Stimulated activated CD8-positive, alpha-beta memory T cell treated with anti-CD3 and anti-CD28 coated beads, Interleukin-2, amount 100 ng/mL, for 48 hours (primary cell): Measurements from ENCODE around the gene NEK4.
A peak's percentile ranks its signal among the peaks of the same experiment; 100 is the strongest.

Source experiments
- DNase-seq, 2 donors: peaks; one replicate each; pipeline ENCODE4 v3.0.0-alpha.2; 2020; ENCODE audit warnings: low read depth in 2 of 2

The NEK4 gene

DNA sequence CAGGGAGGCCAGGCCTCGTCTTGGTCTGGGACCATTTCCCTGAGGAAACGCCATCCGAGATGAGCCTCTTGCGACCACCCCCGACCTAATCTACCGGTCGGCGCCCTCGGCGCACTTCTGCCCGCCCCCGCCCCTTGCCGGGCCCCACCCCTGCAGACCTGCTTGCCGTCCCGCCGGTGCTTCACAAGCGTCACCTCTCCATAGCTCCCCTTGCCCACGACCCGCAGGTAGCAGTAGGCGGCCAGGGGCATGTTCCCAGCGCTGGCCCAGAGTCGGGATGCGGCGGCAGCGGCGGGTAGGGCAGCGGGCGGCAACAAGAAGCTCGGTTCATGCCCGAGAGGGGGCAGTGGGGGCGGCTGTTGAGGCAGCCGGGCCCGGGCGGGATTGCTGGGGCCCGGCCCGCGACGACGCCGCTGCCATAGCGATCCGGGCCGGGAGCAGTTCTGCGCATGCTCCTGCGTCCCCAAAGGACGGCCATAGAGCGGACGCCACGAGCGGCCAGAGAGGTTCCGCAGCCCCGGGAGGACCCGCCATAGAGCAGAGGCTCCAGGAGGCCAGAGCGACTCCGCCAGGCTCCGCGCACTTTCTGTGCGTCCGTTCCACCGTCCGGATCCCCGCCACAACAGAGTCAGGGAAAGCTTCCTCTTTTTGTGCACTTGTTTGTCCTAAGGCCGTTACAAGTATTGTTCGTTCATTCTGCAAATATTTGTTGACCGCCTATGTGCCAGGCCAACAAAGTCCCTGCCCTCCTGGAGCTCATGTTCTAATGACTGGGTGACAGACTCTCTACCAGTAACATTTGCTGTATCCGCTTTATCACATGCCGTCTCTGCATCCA lies at the start of gene NEK4:
Gene NEK4 (minus strand): TSS at position 445 of the 838 bp plus-strand sequence. CDS start 194 bp downstream, at position 251.
- peak; percentile 84 to 86 for DNase-seq

DNA sequence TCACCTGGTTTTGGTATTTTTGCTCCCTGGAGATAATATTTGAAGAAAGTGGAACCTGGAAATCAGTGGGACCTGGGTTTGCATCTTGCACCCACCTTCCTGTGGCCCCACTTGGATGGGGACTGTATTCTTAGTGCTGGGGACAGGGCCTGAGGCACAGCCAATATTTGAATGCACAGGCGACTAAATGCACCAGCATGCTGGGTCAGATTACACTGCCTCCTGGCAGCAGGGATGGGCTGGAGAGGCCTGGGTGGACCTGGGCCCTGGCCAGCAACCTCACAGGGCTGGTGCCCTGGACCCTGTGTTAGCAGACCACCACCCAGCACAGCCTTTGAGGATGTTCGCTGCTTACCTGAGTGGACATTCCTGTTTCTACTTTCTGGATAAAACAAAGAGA lies 49.2 kb upstream of the NEK4 start:
- no peak for DNase-seq

DNA sequence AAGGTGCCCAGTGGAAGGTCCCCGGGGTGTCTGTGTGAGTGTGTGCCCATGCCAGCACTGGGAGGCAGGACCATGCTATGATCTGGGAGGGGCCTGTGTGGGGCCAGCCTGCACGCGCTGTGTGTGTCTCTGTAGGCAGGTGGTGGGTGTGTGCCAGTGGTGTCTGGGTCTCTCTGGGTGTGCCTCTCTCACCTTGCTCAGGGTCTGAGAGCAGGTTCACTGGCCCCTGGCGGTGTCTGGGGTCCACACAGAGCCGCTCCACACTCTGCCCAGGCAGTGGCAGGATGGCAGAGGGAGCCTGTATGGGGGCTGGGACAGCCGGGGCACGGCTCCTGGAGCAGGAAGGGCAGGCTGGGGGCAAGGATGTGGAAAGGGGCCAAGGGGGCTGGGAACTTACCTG lies 47.1 kb upstream of the NEK4 start:
- no peak for DNase-seq

DNA sequence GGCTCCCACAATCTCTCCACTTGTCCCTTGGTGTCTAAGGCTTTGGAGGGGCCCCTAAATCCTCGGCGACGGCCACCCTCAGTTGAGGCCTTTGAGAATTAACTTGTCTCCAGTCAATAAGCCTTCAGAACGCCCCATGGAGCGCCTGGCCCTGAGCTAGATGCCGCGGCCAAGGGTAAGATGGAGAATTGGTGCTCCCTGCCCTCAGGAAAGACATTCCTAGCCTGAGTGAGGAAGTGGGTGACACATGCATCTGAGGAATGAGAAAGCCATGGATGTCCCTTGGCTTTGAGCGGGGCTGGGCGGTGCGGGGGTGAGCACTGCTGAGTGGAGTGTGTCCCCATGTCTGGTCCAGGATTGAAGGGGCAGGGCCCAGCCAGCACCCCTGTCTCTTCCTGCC lies 46.5 kb upstream of the NEK4 start:
- no peak for DNase-seq

- no peak for DNase-seq
These were observed 45.9 kb upstream of the NEK4 start for GRCh38 chr3:52816654-52817053.

DNA sequence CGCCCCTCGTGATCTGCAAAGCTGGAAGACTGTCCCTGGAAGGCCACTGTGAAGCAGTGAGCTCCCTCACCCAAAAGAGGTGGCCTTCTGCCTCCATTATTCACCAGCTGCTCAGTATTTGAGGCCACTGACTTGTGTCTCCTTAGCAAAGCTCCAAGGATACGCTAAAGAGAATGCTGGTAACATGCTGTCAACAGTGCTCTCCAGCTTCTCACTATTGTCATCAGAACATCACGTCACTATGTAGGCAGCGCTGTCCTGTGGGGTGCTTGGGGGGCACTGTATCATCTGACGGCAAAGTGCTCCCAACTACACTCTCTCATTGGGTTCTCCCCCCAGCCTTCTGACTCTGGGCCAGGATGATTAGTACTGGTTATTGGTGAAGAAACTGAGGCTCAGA lies 45.5 kb upstream of the NEK4 start:
- no peak for DNase-seq

DNA sequence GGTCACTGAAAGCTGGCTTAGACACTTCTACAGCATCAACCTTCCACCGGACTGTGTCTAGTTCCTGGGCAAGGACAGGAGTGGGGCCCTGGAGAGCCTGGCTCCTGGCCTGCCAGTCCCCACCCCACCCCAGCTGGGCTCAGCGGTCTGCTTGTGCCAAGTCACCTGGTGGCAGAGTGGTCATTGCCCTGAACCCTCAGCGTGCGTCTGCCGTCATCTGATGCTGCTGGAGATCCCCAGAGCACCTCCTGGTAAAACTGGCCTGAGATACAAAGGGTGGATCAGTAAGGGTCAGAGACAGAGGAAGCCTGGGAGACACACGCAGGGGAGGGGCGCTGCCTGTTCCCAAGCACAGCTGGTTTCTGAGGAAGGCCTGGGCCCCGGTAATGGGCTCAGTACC lies 43.1 kb upstream of the NEK4 start:
- no peak for DNase-seq

- no peak for DNase-seq
These were observed 40.8 kb upstream of the NEK4 start for GRCh38 chr3:52811452-52812011.

DNA sequence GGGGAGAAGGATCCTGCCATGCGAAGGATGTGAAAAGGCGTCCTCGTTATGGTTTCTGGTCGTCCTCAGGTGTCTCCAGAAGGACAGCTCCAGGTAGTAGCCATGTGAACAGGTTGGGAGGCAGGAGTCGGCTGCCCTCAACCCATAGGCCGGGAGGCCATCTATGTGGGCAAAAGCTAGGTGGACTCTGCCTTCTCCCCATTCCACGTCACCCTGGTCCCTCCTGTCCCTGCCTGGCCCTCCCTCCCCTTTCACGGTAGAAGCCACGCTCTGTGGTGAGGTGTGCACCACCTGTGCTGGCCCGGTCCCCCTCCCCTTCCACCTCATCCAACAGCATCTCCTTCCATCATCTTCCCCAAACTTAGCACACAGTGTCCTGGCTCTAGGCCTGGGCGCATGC lies 40.2 kb upstream of the NEK4 start:
- no peak for DNase-seq

DNA sequence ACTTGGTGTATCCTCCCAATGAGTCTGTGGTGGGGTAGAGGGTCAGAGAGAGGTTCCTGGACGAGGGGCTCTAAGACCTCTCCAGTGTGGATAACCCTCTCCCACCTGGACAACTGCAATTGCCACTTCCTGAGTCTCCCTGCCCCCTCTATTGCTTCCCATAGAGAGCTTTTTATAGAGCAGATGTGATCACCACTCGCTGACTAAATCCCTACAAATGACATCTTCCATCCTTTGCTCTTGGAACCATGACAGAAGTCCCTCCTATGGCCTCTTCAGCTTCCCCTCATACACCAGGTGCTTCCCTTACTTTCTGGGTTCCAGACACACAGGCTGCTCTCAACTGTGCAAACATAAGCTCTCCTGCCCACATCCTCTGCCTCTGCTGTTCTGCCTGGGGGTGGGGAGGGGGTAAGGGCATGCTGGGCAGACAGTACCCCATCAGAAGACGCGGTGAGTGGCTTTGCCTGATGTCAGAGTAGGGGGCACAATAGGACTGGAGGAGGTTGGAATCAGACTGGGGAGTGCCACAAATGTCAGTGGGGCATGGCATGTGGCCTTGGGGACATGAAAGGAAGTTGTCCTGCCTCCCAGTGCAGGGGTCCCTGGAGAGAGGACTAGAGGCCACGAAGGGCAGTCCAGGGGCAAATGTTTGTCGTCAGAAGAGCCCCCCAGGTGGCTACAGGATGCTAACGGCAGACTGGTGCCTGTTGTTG lies 39.1 kb upstream of the NEK4 start:
- no peak for DNase-seq

- DNase-seq, result no peak
These were observed 38.4 kb upstream of the NEK4 start for GRCh38 chr3:52809149-52809548.

- DNase-seq, result no peak
These were observed 34.7 kb upstream of the NEK4 start for GRCh38 chr3:52805270-52806039.

DNA sequence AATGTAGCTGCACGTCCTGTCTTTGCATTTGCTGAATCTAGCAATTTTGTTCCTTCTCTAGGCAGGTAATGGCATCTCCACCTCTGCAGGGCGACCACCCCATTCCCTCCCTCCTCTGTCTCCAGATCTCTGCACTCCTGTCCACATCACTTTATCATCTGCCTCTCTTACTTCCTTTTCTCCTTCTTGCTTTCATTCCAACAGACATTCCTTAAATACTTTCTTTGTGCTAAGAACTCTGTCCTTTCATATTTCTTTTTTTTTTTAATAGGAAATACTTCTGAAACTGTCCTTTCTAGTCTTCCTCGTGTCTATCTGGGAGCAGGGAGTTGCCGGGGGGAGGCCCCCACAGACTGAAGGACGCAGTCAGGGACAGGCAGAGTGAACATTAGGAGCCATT lies 31.1 kb upstream of the NEK4 start:
- DNase-seq, result no peak

DNA sequence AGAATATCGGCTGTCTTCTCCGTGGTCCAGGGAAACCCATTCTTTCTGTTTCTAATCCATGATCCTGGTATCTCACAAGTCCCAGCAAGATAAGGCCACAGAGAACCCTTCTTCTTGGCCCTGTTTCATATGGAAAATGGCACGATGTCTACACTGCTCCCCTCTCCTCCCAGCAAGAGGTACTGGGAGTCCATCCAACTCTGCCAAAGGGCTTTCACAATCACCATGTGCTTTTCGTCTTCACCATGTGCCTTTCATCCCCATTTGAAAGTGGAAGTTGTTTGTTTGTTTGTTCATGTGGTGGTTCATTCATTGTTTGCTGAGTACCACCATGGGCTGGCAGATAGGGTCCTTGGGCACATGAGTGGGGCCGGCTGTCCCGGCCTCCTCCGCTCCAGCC lies 29.3 kb upstream of the NEK4 start:
- no peak for DNase-seq

DNA sequence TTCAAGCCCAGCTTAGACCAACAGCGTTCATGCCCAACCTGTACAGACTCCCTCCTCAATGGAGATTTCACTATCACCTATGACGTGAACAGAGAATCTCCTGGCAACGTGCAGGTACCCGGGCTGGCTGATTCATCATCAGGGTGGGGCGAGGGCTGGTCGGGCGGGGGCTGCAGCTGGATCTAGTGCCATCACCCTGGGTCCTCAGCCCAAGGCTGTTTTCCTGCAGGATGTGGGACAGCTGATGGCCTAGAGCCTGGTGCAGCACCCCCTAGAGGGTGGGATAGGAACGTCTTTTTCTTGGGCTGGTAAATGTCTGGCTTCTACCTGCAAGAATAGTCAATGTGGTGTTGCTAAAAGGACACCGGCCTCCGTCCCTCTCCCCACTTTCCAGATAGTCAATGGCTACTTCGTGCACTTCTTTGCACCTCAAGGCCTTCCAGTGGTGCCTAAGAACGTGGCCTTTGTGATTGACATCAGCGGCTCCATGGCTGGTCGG lies 28.3 kb upstream of the NEK4 start:
- DNase-seq, result peak; percentile 2 to 3

GRCh38 chr3:52798376-52798977 lies 27.7 kb upstream of the NEK4 start:
- no peak for DNase-seq

DNA sequence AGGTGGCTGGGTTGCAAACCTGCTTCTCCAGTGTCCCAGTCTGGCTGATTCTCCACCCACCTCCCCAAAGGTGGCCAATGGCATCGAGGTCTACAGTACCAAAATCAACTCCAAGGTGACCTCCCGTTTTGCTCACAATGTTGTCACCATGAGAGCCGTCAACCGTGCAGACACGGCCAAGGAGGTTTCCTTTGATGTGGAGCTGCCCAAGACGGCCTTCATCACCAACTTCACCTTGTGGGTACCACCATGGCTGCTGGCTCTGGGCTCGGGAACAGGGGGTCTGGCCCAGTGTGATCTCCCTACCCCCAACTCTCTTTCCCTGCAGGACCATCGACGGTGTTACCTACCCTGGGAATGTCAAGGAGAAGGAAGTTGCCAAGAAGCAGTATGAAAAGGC lies 25.7 kb upstream of the NEK4 start:
- DNase-seq, result no peak

GRCh38 chr3:52795298-52795900 lies 24.7 kb upstream of the NEK4 start:
- DNase-seq, result no peak

GRCh38 chr3:52794612-52795099 lies 23.9 kb upstream of the NEK4 start, which contains the start of gene ITIH3:
Gene ITIH3 (plus strand): TSS chr3:52794796. CDS start chr3:52794804, 8 bp downstream.
- no peak for DNase-seq

GRCh38 chr3:52793702-52794611 lies 23.2 kb upstream of the NEK4 start:
- DNase-seq, result no peak
